GM12878 (cell line): ENCODE measurements around the gene HOXD11. TPM values are rescaled to one million over a fixed set of nuclear protein-coding genes. Genes with fewer than 3 reads are reported as not detected.

Experiments
- ATAC-seq: fragments of 200-7000 bp; cut with Tn5 transposase; 3 replicates; pipeline ENCODE4 v1.9.1; 2020; ENCODE audit warnings: mild to moderate bottlenecking, moderate library complexity
- BruUV-seq: library from RNA; stranded (reverse); fragments of 400-500 nt; replicated peaks from 2 replicates; lab custom pipeline; 2021; lab: Mats Ljungman, UMichigan
- CTCF ChIA-PET: fragments of 300-600 bp; sonication (Branson Sonifier 250); formaldehyde crosslinking; extraction: SDS; loops from one replicate; lab custom pipeline; 2021; ENCODE audit warnings: inconsistent platforms; lab: Yijun Ruan, JAX
- POLR2A ChIA-PET: fragments of 350-600 bp; formaldehyde crosslinking; extraction: SDS; loops from one replicate; lab custom pipeline; 2021; ENCODE audit warnings: inconsistent platforms; lab: Charles Lee
- RAD21 ChIA-PET: fragments of 300-600 bp; sonication (Branson Sonifier 250); formaldehyde crosslinking; loops from one replicate; lab custom pipeline; 2023; ENCODE audit warnings: antibody characterized with exemption; ENCODE audit not compliant: unreplicated experiment; lab: Charles Lee
- SMC1A ChIA-PET: fragments of 300-600 bp; sonication (Branson Sonifier 250); formaldehyde crosslinking; loops from one replicate; lab custom pipeline; 2023; ENCODE audit not compliant: unreplicated experiment, uncharacterized antibody; lab: Charles Lee
- DNase-seq: peaks from one replicate; pipeline ENCODE4 v3.0.0-alpha.2; 2011; ENCODE audit warnings: low read depth, low spot score
- FAIRE-seq: peaks from 3 replicates; lab custom pipeline; 2011; peaks lifted over from hg19 to GRCh38; lab: Jason Lieb, UNC
- H2AFZ ChIP-seq: 2 replicates; pipeline ENCODE4 v1.6.0; 2011; ENCODE audit warnings: low read depth, low read length, control low read depth; ENCODE audit not compliant: control insufficient read depth
- H3K27ac ChIP-seq: 2 replicates; pipeline ENCODE4 v1.5.1; 2011; ENCODE audit warnings: control low read depth; ENCODE audit not compliant: control insufficient read depth, insufficient read depth
- H3K27me3 ChIP-seq, 2 experiments: replicated peaks in 1 of 2; 2 replicates each; pipeline versions ENCODE4 v1.6.0 to v1.6.1; 2011; ENCODE audit warnings: low read length in 1 of 2; ENCODE audit not compliant: control insufficient read depth in 2 of 2, insufficient read depth in 2 of 2
- H3K36me3 ChIP-seq, 2 experiments: 2 replicates each; pipeline ENCODE4 v1.5.1; 2011; ENCODE audit warnings: low read length in 1 of 2; ENCODE audit not compliant: control insufficient read depth in 2 of 2, insufficient read depth in 2 of 2
- H3K4me1 ChIP-seq: 2 replicates; pipeline ENCODE4 v1.6.1; 2011; ENCODE audit warnings: mild to moderate bottlenecking, low read length, moderate library complexity, mixed read lengths; ENCODE audit not compliant: control insufficient read depth, insufficient read depth
- H3K4me2 ChIP-seq: 2 replicates; pipeline ENCODE4 v1.6.0; 2011; ENCODE audit warnings: control low read depth; ENCODE audit not compliant: control insufficient read depth, insufficient read depth
- H3K4me3 ChIP-seq: fragments of 200-600 bp; sonication (generic); 2 replicates; pipeline ENCODE4 v1.5.1; 2016
- H3K79me2 ChIP-seq: 2 replicates; pipeline ENCODE4 v1.6.0; 2011; ENCODE audit warnings: low read length; ENCODE audit not compliant: control insufficient read depth, insufficient read depth
- H3K9ac ChIP-seq: 2 replicates; pipeline ENCODE4 v1.8.0; 2011; ENCODE audit warnings: low read length, control low read depth, mixed read lengths; ENCODE audit not compliant: control insufficient read depth, insufficient read depth
- H3K9me3 ChIP-seq: replicated peaks from 3 replicates; pipeline ENCODE4 v1.5.1; 2011; ENCODE audit warnings: mild to moderate bottlenecking, low read length; ENCODE audit not compliant: control insufficient read depth, insufficient read depth
- H4K20me1 ChIP-seq: 2 replicates; pipeline ENCODE4 v1.6.0; 2011; ENCODE audit not compliant: control insufficient read depth, insufficient read depth
- BHLHE40 ChIP-seq, 2 experiments: fragments of 450-650 bp in 1 of 2; IDR thresholded peaks; 2 replicates each; pipeline ENCODE4 v1.6.1; 2011 to 2017; ENCODE audit warnings: low read depth in 2 of 2, borderline replicate concordance in 1 of 2, improper control_type of control experiment in 1 of 2, low read length in 1 of 2, mild to moderate bottlenecking in 1 of 2
- PML ChIP-seq: IDR thresholded peaks from 2 replicates; pipeline ENCODE4 v1.6.1; 2012; ENCODE audit warnings: low read length, inconsistent platforms
- RELB ChIP-seq: fragments of 450-650 bp; IDR thresholded peaks from 2 replicates; pipeline ENCODE4 v1.6.1; 2017; ENCODE audit warnings: low read depth, mild to moderate bottlenecking, moderate library complexity
- SMAD1 ChIP-seq: fragments of 450-650 bp; IDR thresholded peaks from 2 replicates; pipeline ENCODE4 v1.6.1; 2018; ENCODE audit warnings: mild to moderate bottlenecking, low read depth; ENCODE audit not compliant: partially characterized antibody
- ZNF24 ChIP-seq: fragments of 450-650 bp; IDR thresholded peaks from 2 replicates; pipeline ENCODE4 v1.6.1; 2017; ENCODE audit warnings: antibody characterized with exemption, mild to moderate bottlenecking
- WGBS: methylation state at CpG from one replicate; pipeline ENCODE4 v1.1.6; 2016; ENCODE audit warnings: low lambda C conversion rate; ENCODE audit not compliant: insufficient replicate concordance, insufficient coverage; ENCODE audit errors: missing lambda C conversion rate; 5-methylcytosine and 5-hydroxymethylcytosine counted together
- in situ Hi-C: fragments of 300-500 bp; cut with MboI; formaldehyde crosslinking; loops from 9 replicates; pipeline ENCODE4 v1.14.3; 2018; ENCODE audit warnings: mixed read lengths
- intact Hi-C: fragments of 100-400 bp; cut with micrococcal nuclease; formaldehyde crosslinking; loops from one replicate; pipeline ENCODE4 v1.14.2; 2022; ENCODE audit not compliant: unreplicated experiment
- polyA plus RNA-seq, 11 experiments: library from polyadenylated mRNA; depleted of rRNA in 4 of 11; unstranded in 6 of 11; stranded (reverse) in 5 of 11; fragments of >200 nt; fragmentation: Nextera tagmentation in 4 of 11; fragmentation: Illumina TruSeq in 1 of 11; extraction: Ambion mirVana in 4 of 11; extraction: Trizol in 1 of 11; gene quantifications; 1 replicate in 1 of 11; 2 replicates in 10 of 11; pipeline versions ENCODE4 v1.2.1 to v1.2.3, GENCODE V29; 2011 to 2016; ENCODE audit warnings: inconsistent platforms in 2 of 11, missing spikeins in 2 of 11, low read depth in 1 of 11
- total RNA-seq, 4 experiments: library from RNA; depleted of rRNA in 3 of 4; stranded (reverse); fragments of >200 nt in 3 of 4; fragmentation: Illumina TruSeq in 1 of 4; extraction: Trizol in 1 of 4; gene quantifications; 2 replicates each; pipeline versions ENCODE4 v1.2.1 to v1.2.3, GENCODE V29; 2013 to 2021

HOXD11 gene
- total and polyA plus RNA-seq, 10 of the 15 experiments (the other 5 are each of a cell fraction or from before 2014, with no cell fraction given): not detected

- TF ChIP-seq PML (no peak), BHLHE40 (IDR thresholded peaks at IDR 0.05; ENCODE audit: borderline replicate concordance in 1 of 2, low read depth in 2 of 2, low read length in 1 of 2) (no peak), RELB (no peak), SMAD1 (no peak)
Measured at GRCh38 chr2:176152350-176153181, 45.5 kb downstream of the HOXD11 start (continued).

GRCh38 chr2:176154576-176155252 is 47.6 kb downstream of the HOXD11 start:
- Histone ChIP-seq H3K27ac (no peak overlapping the region), H3K4me2 (no peak overlapping the region), H2AFZ (no peak overlapping the region), H3K79me2 (no peaks in the 10 kb centered on the region), H3K36me3 (no peaks in the 10 kb centered on the region), H3K9ac (no peak overlapping the region), H3K9me3 (no peaks in the 10 kb centered on the region), H3K4me1 (no peaks in the 10 kb centered on the region), H4K20me1 (no peaks in the 10 kb centered on the region), H3K27me3 (peaks cover 5 to 36% of the 10 kb centered on the region in 2 experiments), H3K4me3 (no peak overlapping the region)
- no peak for ATAC-seq
- in situ Hi-C loops (no loop called here), intact Hi-C loops (no loop called here)
- no peak for DNase-seq
- WGBS: 6% methylated on average over 11 of the region's 11 CpGs
- no peak for TF ChIP-seq ZNF24
- SMC1A ChIA-PET: interaction anchor here (1.3 kb wide), 1 partner anchor 497 kb away, joined by 3 read pairs; no protein-coding TSS in a partner anchor
- no TSS peak for BruUV-seq
- no peak for FAIRE-seq
- RAD21 ChIA-PET: interaction anchor here (1.5 kb wide), 1 partner anchor 399 kb away, joined by 3 read pairs; no protein-coding TSS in a partner anchor
- POLR2A ChIA-PET: interaction anchor here (0.7 kb wide), 1 partner anchor 19 kb away, joined by 3 read pairs; no protein-coding TSS in a partner anchor
- CTCF ChIA-PET: interaction anchor here (0.6 to 2.7 kb wide), 3 partner anchors 300 to 400 kb away, joined by 3 to 7 read pairs (median 3); no protein-coding TSS in a partner anchor
